RCC 7860 (cell line): ENCODE results near the gene MAP2K6.

Experiments
- DNase-seq: peaks from one replicate; pipeline ENCODE4 v3.0.0-alpha.2; 2015; ENCODE audit warnings: low spot score
- FAIRE-seq: peaks from 2 replicates; lab custom pipeline; 2012; peaks lifted over from hg19 to GRCh38; lab: Jason Lieb, UNC

The MAP2K6 gene

GRCh38 chr17:69525920-69526841 lies 111.7 kb downstream of the MAP2K6 start:
- peak; percentile 63 for FAIRE-seq
- DNase-seq: peak; percentile 49

DNA sequence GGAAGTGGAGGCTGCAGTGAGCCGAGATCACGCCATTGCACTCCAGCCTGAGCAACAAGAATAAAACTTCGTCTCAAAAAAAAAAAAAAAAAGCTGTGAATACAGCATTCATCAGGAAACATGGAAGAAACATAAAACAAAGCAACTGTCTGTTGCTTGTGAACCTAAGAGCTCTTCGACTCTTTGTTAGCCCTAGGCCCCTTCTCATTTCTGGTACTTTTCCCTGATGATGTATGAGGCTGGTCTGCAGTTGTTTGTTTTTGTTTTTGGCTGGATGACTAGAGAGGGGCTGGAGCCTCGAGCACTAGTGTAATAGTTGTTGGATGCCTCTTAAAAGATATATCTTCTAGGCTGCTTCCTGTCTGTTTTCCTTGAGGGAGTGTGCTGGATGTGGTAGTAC lies 113.5 kb downstream of the MAP2K6 start:
- no peak for DNase-seq
- no peak for FAIRE-seq

GRCh38 chr17:69533481-69534234 lies 119.2 kb downstream of the MAP2K6 start:
- no peak for FAIRE-seq
- DNase-seq: no peak

- FAIRE-seq: no peak
Measured at GRCh38 chr17:69534235-69534621, 119.7 kb downstream of the MAP2K6 start.

GRCh38 chr17:69535016-69535570 lies 120.6 kb downstream of the MAP2K6 start:
- FAIRE-seq: no peak
- DNase-seq: no peak

More at GRCh38 chr17:69534235-69534621, 119.7 kb downstream of the MAP2K6 start:
- no peak for DNase-seq

- FAIRE-seq (no peak), DNase-seq (no peak)
Measured at GRCh38 chr17:69538795-69539194, 124.3 kb downstream of the MAP2K6 start.

DNA sequence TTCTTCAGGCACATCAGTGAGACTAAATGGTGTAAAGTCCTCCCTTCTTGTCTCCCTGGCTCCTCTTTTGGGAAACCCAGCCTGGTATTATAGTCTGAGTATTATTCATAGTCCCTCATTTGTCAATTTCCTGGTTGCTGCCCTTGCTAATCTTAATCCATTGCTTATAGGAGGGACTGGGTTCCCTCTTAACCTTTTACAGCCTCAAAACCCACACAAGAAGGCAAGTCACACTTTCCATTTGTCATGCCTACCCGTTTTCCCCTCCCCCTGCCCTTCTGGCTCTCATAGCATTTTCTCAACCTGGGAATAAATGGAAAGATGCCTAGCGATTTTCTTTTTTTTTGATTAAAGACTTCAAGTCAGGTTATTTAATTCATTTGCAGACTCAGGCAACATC lies 124.8 kb downstream of the MAP2K6 start:
- DNase-seq: no peak
- FAIRE-seq: no peak

DNA sequence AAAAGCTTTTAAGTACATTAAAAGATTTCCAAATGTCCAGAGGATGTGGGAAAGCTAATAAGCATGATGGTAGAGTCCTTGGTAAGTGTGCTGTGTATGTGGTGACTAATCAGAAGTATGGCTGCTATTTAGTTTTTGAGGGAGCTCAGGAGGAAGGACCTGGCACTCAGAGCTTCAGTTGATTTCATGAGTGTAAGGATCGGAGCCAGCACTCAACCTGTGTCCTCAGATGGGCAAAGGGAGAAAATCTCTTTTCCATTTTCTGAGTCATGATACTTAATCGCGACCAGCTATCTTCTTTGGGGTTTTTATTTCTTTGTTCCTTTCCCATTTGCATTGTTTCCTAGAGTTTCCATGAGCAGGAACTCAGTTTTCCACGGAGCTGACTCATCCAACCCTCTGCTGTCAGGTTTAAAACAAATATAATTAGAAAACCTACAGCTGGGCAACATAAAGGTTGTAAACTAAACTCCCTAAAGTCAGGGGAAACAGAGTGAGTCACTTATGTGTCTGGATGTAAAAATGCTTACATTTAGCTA lies 125.4 kb downstream of the MAP2K6 start:
- DNase-seq: peak; percentile 59
- peak; percentile 73 for FAIRE-seq

- DNase-seq (no peak), FAIRE-seq (no peak)
Measured at GRCh38 chr17:69540356-69540755, 125.9 kb downstream of the MAP2K6 start.

DNA sequence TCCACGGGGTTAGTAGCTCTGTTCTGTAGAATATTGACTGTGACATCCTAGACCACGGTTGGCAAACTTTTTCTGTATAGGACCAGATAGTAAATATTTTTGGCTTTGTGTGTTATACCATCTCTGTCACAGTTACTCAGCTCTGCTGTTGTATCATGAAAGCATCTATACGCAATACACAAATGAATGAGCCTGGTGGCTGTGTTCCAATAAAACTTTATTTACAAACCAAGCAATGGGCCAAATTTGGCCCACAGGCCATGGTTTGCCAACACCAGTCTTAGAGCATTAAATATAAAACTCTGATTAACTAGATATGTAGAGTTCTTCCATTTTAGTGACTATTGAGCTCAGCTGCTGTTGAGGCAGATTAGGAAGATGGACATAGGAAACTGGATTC lies 132.7 kb downstream of the MAP2K6 start:
- FAIRE-seq: no peak
- DNase-seq: no peak

- no peak for DNase-seq
- FAIRE-seq: no peak
Measured at GRCh38 chr17:69547947-69548346, 133.4 kb downstream of the MAP2K6 start.

- FAIRE-seq (no peak), DNase-seq (no peak)
Measured at GRCh38 chr17:69551212-69552010, 136.9 kb downstream of the MAP2K6 start.

- no peak for FAIRE-seq
- DNase-seq: no peak
Measured at GRCh38 chr17:69552986-69553667, 138.6 kb downstream of the MAP2K6 start.

DNA sequence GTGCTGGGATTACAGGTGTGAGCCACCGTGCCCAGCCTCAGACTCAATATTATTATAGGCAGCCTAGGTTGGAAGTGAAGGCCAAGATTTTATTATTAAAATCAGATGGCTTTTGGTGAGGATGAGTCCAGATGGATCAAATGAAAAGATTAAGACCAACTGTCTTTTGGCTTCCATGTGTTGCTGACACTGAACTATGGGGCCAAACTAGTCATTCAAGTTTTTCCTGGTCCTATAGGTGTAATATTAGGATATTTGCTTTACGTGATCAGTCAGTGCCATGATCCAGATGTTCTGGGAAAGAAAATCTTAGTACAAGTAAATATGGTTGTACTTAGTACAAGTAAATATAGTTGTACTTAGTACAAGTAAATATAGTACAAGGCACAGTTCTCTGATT lies 140.6 kb downstream of the MAP2K6 start:
- FAIRE-seq (no peak), DNase-seq (no peak)

GRCh38 chr17:69557339-69557738 lies 142.8 kb downstream of the MAP2K6 start:
- DNase-seq (no peak), FAIRE-seq (peak; percentile 75)

DNA sequence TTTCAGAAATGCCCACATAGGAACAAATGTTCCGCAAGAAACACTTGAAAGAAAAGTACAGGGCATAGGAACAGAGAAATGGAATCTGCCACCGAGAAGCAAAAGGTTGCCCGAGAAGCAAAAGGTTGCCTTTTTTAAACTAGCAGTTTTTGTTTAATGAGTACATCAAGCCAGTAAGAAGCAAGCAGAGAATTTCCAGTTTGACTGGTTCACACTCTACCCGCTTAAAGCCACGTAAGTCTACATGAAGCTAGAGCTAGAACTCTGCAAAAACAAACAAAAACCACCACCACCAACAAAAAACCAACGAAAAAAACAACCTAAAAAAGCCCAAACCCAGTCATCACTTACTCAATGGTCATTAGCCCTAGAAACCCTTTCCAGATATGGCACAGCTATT lies 144.3 kb downstream of the MAP2K6 start:
- DNase-seq (no peak), FAIRE-seq (no peak)

GRCh38 chr17:69560987-69561441 lies 146.5 kb downstream of the MAP2K6 start:
- FAIRE-seq (no peak), DNase-seq (no peak)

DNA sequence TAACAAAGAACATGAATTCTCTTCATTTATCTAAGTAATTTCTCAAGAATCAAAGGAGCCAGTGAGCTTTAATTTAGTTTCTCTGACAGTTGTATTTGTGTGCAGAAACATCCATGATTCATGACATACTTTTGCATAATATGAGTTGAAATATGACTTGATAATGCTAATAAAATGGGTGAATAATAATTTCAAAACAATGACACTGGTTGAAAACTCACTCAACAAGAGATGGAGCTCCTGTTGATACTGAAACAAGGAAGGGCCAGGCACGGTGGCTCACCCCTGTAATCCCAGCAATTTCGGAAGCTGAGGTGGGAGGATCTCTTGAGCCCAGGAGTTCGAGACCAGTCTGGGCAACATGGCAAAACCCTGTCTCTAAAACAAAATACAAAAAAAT lies 147.0 kb downstream of the MAP2K6 start:
- FAIRE-seq (no peak), DNase-seq (no peak)

GRCh38 chr17:69565447-69565846 lies 150.9 kb downstream of the MAP2K6 start:
- DNase-seq (no peak), FAIRE-seq (no peak)

DNA sequence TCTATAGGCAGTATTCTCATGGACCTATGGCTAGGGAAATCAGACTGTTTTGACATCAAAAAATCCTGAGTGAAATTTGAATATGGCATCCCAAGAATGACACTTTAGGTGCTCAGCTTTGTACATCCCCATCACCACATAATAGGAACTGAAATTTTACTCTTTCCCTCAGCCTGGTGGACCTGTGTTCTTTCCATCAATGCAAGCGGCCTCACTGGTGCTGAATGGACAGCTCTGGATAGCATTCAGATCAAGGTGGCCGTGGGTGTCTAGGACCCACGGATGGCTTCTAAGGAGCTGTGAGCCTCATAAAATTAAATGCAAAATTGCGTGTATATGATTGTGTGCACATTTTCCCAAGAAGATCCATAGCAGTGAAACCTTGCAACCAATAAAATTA lies 152.6 kb downstream of the MAP2K6 start:
- no peak for FAIRE-seq

More for the DNA sequence above, 152.6 kb downstream of the MAP2K6 start:
- DNase-seq: no peak
